ENCODE data around the gene KCNJ2.

Gene KCNJ2

DNA sequence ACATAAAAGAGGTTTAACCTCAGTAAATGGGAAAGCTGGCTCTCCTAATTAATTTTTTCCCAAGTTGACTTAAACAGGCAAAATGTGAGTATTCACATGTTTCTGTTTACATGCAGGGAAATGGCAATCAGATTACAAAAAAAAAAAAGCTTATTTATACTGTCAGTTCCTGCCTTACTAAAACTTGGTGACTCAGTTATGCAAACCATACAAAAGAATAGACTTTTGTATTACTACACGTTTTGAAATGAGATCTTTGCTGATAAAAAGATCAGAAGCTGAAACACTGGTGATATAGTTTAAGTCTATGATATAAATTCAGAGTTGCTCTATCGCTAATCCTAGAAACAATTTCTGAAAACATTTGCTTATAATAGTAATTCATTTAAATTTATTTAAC, 9.4 kb upstream of the KCNJ2 start:
- no peak for DNase-seq (ENCODE audit: low spot score)

GRCh38 chr17:70161519-70161918, 7.8 kb upstream of the KCNJ2 start:
- no peak for DNase-seq (ENCODE audit: low spot score)

- no peak for DNase-seq (ENCODE audit: low spot score)
These were observed 3.9 kb upstream of the KCNJ2 start for GRCh38 chr17:70165383-70165782.

GRCh38 chr17:70166615-70167014, 2.7 kb upstream of the KCNJ2 start:
- no peak for DNase-seq (ENCODE audit: low spot score)

DNA sequence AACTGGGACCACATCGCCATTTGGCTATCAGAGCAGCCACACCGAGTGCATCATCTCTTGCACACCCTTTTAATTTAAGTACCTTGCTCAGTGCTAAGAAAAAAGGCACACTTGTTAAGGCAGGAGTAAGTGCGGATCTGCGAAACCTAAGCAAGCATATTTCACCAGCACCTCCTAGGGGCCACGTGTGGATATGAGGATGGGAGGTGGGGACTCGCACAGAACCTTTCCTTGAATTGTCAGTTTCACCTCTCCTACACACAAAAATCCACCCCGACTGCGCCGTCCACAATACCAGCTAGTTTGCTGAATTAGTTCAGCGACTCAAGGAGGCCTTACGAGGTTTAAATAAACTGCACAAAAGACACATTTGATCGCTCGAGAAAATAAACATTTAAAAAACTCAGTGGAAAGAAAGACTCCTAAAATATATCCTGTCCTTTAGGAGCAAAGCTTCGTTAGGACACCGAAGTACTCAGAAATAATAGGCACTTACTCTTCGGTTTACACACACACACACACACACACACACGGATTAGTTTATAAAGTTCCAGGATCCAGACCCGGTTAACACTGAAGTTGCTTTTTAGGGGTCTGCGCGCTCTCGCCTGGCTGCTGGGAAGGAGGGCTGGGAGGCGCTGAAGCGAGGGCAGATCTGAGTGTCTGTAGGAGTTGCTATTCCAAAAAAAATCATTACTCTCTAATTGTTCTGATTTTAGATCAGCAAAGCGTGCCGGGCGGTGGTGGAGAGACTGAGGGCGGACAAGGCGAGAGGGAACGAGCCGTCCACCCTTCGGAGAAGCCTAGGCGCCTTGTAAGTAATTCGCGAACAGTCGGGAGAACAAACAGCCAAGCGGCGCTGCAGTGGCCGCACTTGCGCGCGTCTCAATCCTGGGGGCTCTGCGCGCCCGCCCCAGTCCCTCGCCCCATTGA, 1.0 kb upstream of the KCNJ2 start:
- DNase-seq (ENCODE audit: low spot score): no peak

DNA sequence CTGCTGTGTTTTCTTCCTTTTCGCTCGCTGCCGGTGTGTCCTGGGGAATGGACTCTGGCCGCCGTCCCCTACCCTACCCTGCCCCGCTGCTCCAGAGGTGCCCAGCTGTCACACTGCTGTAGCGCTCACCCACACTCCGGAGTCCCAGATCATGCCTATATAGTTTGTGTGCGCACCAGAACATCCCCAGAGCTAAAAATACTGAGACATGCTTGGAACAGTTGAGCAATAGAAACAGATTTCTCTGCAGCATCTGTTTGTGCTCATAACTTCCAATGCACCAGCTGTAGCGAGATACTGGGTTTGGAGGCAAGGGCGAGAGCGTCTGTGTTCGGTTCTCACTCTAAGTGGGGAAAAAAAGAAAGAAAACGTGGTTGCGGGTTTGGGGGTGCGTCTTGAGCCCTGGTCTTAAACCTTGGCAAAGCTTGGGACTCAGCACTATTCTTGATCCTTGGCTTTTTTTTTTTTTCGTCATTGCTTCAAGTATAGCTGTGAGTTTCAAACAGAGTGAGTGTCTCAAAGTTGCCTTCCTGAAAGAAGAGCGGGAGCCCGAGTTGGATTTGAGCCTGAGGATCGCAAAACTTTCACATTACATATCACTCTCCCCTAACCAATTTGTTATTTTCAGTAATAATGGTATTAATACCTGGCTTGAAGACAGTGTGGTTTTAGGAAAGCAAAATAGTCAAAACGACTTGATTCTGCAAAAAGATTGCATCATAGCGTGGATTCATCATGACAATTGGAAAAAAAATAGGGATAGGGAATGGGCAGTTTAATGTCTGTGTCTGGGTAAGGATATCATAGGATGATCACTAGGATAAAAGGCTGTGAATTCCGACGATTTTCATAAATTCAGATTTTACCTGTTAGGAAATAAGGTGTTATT, 621 bp downstream of the KCNJ2 start:
- no peak for DNase-seq (ENCODE audit: low spot score)

DNA sequence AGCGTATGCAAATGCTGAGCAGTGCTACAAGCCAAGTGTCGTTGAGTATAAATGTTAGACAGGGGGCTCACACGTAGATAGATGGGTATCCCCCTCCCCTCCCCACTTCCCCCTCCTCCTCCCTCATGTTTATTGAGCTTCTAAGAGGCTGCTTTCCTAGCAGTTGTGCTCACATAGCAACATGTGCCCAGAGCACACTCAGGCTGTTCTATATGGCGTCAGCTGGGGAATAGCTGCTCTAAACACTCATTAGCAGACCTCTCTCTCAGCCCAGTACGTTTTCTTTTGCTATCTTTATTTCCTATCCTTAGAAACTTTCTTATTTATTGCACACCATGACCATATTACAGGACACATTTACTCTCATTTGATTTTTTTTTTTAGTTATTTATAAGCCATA, 1.8 kb downstream of the KCNJ2 start:
- no peak for DNase-seq (ENCODE audit: low spot score)

DNA sequence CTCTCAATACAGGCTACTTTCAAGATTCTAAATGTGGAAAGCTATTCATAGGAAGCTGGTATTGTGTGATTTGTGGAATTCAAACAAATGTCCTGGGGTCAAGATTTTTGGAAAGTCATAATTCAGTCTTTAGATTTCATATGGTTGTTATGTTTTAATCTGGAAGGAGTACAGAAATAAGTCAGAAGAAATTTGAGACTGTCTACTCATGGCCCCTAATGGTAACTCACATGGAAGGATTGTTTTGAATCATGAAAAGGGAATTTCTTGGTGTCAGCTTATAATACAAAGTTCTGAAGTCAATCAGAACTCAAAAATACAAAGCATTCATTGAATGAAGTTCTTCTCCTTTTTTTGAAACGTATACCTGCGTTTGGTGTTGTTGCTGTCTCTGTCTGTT, 3.1 kb downstream of the KCNJ2 start:
- DNase-seq (ENCODE audit: low spot score): no peak

GRCh38 chr17:70172923-70173322, 3.6 kb downstream of the KCNJ2 start:
- no peak for DNase-seq (ENCODE audit: low spot score)

- DNase-seq (ENCODE audit: low spot score): no peak
These were observed 4.3 kb downstream of the KCNJ2 start for GRCh38 chr17:70173681-70174080.

DNA sequence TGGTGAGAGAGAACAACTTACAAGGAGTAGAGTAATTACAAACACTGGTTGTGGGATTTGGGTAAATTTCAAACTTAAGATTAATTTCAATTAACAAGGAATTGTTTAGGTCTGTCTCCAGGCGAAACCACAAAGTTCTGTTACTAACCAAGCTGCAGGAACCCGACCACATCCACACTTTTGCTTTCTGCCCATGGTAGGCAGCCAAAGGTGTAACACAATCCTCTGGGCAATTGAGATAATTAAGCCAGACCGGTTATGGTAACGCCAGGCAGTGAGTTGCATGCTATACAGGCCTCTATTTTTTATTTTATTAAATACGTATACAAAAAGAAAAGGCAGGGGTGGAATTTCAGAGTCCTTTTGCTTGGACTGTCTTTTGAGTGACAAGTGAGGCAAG, 12.0 kb downstream of the KCNJ2 start:
- DNase-seq (ENCODE audit: low spot score): no peak

DNA sequence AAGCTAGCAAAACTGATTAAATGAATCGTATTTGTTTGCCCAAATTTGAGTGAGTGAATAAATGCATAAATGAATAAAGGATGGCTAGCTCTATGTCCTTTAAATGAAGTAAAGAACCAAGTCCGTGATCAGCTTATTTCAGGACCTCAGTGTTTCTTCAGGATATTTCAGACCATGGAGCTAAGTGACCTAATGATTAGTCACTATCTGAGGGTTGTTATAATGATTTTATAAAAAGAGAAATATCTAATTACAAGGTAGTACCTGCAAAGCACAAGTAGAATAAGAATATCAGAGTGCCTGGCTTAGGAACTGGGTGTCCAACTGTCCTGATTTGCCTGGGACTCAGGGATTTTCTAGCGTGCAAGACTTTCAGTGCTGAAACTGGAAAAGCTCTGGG, 12.5 kb downstream of the KCNJ2 start:
- DNase-seq (ENCODE audit: low spot score): no peak

DNA sequence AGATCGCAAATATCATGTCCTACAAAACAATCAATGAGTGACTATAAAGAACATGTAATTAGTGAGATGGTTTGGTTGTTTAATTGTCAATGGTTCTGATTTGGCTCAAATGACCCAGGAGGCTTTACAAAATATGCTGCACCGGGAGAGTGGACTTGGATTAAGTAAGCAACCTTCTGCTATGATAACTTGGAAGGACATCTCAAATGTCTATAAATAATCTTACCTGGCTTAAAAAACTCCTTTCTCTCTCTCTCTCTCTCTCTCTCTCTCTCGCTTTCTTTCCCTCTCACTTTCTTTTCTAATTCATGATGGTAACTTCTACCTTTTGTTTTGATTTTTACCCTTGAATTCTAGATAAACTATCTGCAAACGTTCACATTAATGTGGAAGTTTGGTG, 14.2 kb downstream of the KCNJ2 start:
- no peak for DNase-seq (ENCODE audit: low spot score)

DNA sequence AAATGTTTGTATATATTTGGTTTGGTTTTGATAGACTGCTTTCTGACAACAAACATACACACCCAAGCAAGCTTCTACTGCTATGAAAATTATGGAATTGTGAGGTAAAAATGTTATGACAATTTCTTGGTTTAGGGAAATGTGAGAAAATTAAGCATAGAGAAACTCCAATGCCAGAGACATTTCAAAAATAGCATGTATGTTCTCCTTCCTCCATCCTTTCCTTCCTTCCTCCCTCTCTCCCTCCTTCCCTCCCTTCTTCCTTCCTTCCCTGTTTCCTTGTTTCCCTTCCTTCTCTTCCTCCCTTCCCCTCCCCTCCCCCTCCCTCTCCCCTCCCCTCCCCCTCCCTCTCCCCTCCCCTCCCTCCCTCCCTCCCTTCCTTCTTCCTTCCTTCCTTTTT, 14.9 kb downstream of the KCNJ2 start:
- no peak for DNase-seq (ENCODE audit: low spot score)

- no peak for DNase-seq (ENCODE audit: low spot score)
These were observed 15.4 kb downstream of the KCNJ2 start for GRCh38 chr17:70184770-70185169.

- no peak for DNase-seq (ENCODE audit: low spot score)
These were observed 16.0 kb downstream of the KCNJ2 start for GRCh38 chr17:70185285-70185684.

GRCh38 chr17:70187383-70187782, 18.1 kb downstream of the KCNJ2 start:
- no peak for DNase-seq (ENCODE audit: low spot score)

- DNase-seq (ENCODE audit: low spot score): no peak
These were observed 21.9 kb downstream of the KCNJ2 start for GRCh38 chr17:70190959-70191805.

DNA sequence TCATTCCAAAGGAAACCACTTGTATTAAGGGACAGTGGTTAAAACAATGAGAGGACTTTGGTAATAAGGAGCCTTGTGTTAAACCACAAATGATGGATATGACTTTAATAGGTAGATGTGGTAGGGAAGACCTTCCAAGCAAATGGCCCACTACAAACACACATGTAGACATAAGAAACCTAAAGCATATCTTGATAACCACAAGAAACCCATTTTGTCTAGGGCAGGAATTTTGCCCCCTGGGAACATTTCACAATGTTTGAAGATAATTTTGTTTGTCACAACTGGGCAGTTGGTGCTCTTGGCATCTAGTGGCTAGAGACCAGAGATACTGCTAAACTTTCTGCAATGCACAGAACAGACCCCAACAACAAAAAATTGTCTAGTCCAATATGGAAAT, 25.8 kb downstream of the KCNJ2 start:
- no peak for DNase-seq (ENCODE audit: low spot score)

- no peak for DNase-seq (ENCODE audit: low spot score)
These were observed 32.6 kb downstream of the KCNJ2 start for GRCh38 chr17:70201872-70202419.

GRCh38 chr17:70202840-70203239, 33.5 kb downstream of the KCNJ2 start:
- DNase-seq (ENCODE audit: low spot score): no peak

- DNase-seq (ENCODE audit: low spot score): no peak
These were observed 35.1 kb downstream of the KCNJ2 start for GRCh38 chr17:70204431-70204830.

All from hematopoietic multipotent progenitor cell treated with erythropoietin and hydrocortisone succinate and interleukin-3 and kit ligand, for 15 days (in vitro differentiated cells).